ENCODE data around the gene HCK.

The HCK gene

GRCh38 chr20:32052090-32052777, at the start of gene HCK:
HCK (plus strand) TSS chr20:32052242.
- DNase-seq, result peak; percentile 93

GRCh38 chr20:32003325-32003724, 48.7 kb upstream of the HCK start:
- DNase-seq, result no peak

GRCh38 chr20:32004963-32005362, 47.1 kb upstream of the HCK start:
- DNase-seq, result peak; percentile 17

GRCh38 chr20:32006053-32006452, 46.0 kb upstream of the HCK start:
- no peak for DNase-seq

GRCh38 chr20:32006841-32007786, 44.9 kb upstream of the HCK start:
- DNase-seq, result no peak

GRCh38 chr20:32007787-32008616, 44.0 kb upstream of the HCK start:
- DNase-seq, result no peak

- no peak for DNase-seq
Observed at GRCh38 chr20:32009564-32009963, 42.5 kb upstream of the HCK start.

- no peak for DNase-seq
Observed at GRCh38 chr20:32010101-32010500, 41.9 kb upstream of the HCK start, which contains the start of gene CCM2L. CCM2L (plus strand) TSS chr20:32010438; CDS start chr20:32010455, 17 bp downstream.

GRCh38 chr20:32010666-32011065, 41.4 kb upstream of the HCK start:
- no peak for DNase-seq

- DNase-seq, result no peak
Observed at GRCh38 chr20:32012159-32012688, 39.8 kb upstream of the HCK start.

- no peak for DNase-seq
Observed at GRCh38 chr20:32013326-32013725, 38.7 kb upstream of the HCK start.

GRCh38 chr20:32017711-32018251, 34.3 kb upstream of the HCK start:
- DNase-seq, result no peak

GRCh38 chr20:32018269-32019155, 33.5 kb upstream of the HCK start:
- DNase-seq, result peak; percentile 41

- no peak for DNase-seq
Observed at GRCh38 chr20:32019156-32019510, 32.9 kb upstream of the HCK start.

GRCh38 chr20:32019563-32020463, 32.2 kb upstream of the HCK start:
- DNase-seq, result no peak

- DNase-seq, result no peak
Observed at GRCh38 chr20:32021091-32021490, 31.0 kb upstream of the HCK start.

- DNase-seq, result no peak
Observed at GRCh38 chr20:32024683-32025295, 27.3 kb upstream of the HCK start.

GRCh38 chr20:32027643-32028042, 24.4 kb upstream of the HCK start:
- DNase-seq, result no peak

GRCh38 chr20:32028647-32029372, 23.2 kb upstream of the HCK start:
- no peak for DNase-seq

Measured in suppressor macrophage treated with lipopolysaccharide for 4 hours (primary cell).